Measurements from ENCODE around the gene TAS2R30.

GRCh38 chr12:11136075-11136474, 1.6 kb upstream of the TAS2R30 start:
- TF ChIP-seq CTCF (conservative IDR thresholded peaks at IDR 0.05; ENCODE audit: low read depth, low read length) (no peak), EZH2 (IDR thresholded peaks at IDR 0.05; ENCODE audit: low read length, unreplicated experiment) (no peak), EZH2phosphoT487 (IDR thresholded peaks at IDR 0.05; ENCODE audit: borderline replicate concordance, low read length) (no peak)

Data from PC-3 (cell line).